Endothelial cell of umbilical vein (primary cell): ENCODE measurements around the gene KIF26A. TPM values are rescaled to one million over a fixed set of nuclear protein-coding genes. Genes with fewer than 3 reads are reported as not detected.

Experiments used
- BruUV-seq: library from RNA; stranded (reverse); fragments of 400-500 nt; replicated peaks from 2 replicates; lab custom pipeline; 2021; lab: Mats Ljungman, UMichigan
- CTCF ChIA-PET: fragments of 300-600, 350-600 bp; sonication (Branson Sonifier 250); formaldehyde crosslinking; loops from one replicate; lab custom pipeline; 2021; ENCODE audit warnings: antibody characterized with exemption, inconsistent platforms; lab: Charles Lee
- POLR2A ChIA-PET: fragments of 300-600, 350-600 bp; sonication (Branson Sonifier 250); formaldehyde crosslinking; loops from one replicate; lab custom pipeline; 2021; ENCODE audit warnings: antibody characterized with exemption, inconsistent platforms; lab: Charles Lee
- DNase-seq: peaks from one replicate; pipeline ENCODE4 v3.0.0-alpha.2; 2011; ENCODE audit warnings: low read depth, low spot score
- FAIRE-seq: peaks from 2 replicates; lab custom pipeline; 2011; peaks lifted over from hg19 to GRCh38; lab: Jason Lieb, UNC
- H2AFZ ChIP-seq: 2 replicates; pipeline ENCODE4 v1.6.0; 2012; ENCODE audit warnings: low read depth, low read length, control low read depth, inconsistent platforms
- H3K27ac ChIP-seq: 2 replicates; pipeline ENCODE4 v1.5.1; 2011; ENCODE audit warnings: low read depth, mild to moderate bottlenecking, control low read depth, low read length, moderate library complexity; ENCODE audit not compliant: insufficient read depth
- H3K27me3 ChIP-seq, 2 experiments: 2 replicates each; pipeline versions ENCODE4 v1.6.0 to v1.6.1; 2011; ENCODE audit warnings: low read length in 2 of 2, mixed read lengths in 1 of 2; ENCODE audit not compliant: control insufficient read depth in 2 of 2, insufficient read depth in 2 of 2
- H3K36me3 ChIP-seq, 2 experiments: 2 replicates in 1 of 2; 3 replicates in 1 of 2; pipeline ENCODE4 v1.5.1; 2011; ENCODE audit warnings: low read length in 2 of 2, mild to moderate bottlenecking in 1 of 2, moderate library complexity in 1 of 2; ENCODE audit not compliant: control insufficient read depth in 2 of 2, insufficient read depth in 2 of 2; ENCODE audit errors: extremely low read depth in 1 of 2
- H3K4me1 ChIP-seq: 3 replicates; pipeline ENCODE4 v1.5.1; 2011; ENCODE audit warnings: mild to moderate bottlenecking, low read length; ENCODE audit not compliant: control insufficient read depth, insufficient read depth; ENCODE audit errors: extremely low read depth
- H3K4me2 ChIP-seq: 2 replicates; pipeline ENCODE4 v1.6.1; 2011; ENCODE audit warnings: low read length, control low read depth, mixed read lengths; ENCODE audit not compliant: insufficient read depth
- H3K4me3 ChIP-seq, 3 experiments: fragments of 200-600 bp in 1 of 3; sonication (generic), shearing (Covaris generic) in 1 of 3; replicated peaks in 1 of 3; 2 replicates each; pipeline ENCODE4 v1.5.1; 2011 to 2016; ENCODE audit warnings: control low read depth in 3 of 3, low read length in 3 of 3, mild to moderate bottlenecking in 2 of 3, inconsistent platforms in 1 of 3, low read depth in 1 of 3, moderate library complexity in 1 of 3; ENCODE audit not compliant: insufficient read depth in 1 of 3
- H3K79me2 ChIP-seq: 2 replicates; pipeline ENCODE4 v1.6.0; 2012; ENCODE audit warnings: low read length, inconsistent platforms; ENCODE audit not compliant: control insufficient read depth, insufficient read depth
- H3K9ac ChIP-seq: replicated peaks from 2 replicates; pipeline ENCODE3; 2011; ENCODE audit warnings: low read length, control low read depth; ENCODE audit not compliant: insufficient read depth; ENCODE audit errors: extremely low read depth
- H3K9me1 ChIP-seq: replicated peaks from 3 replicates; pipeline ENCODE4 v1.6.0; 2011; ENCODE audit warnings: mild to moderate bottlenecking, low read length; ENCODE audit not compliant: control insufficient read depth, insufficient read depth; ENCODE audit errors: extremely low read depth
- H3K9me3 ChIP-seq: replicated peaks from 2 replicates; pipeline ENCODE4 v1.5.1; 2012; ENCODE audit warnings: low read length, inconsistent platforms; ENCODE audit not compliant: control insufficient read depth, insufficient read depth
- H4K20me1 ChIP-seq: replicated peaks from 2 replicates; pipeline ENCODE3; 2011; ENCODE audit warnings: mild to moderate bottlenecking, low read length; ENCODE audit not compliant: control insufficient read depth, insufficient read depth; ENCODE audit errors: extremely low read depth
- EZH2 ChIP-seq: IDR thresholded peaks from 2 replicates; pipeline ENCODE4 v1.6.1; 2012; ENCODE audit warnings: borderline replicate concordance, low read depth, mild to moderate bottlenecking, moderate library complexity, low read length, inconsistent platforms; ENCODE audit not compliant: severe bottlenecking
- FOS ChIP-seq: IDR thresholded peaks from 2 replicates; pipeline ENCODE4 v1.6.1; 2011; ENCODE audit warnings: mild to moderate bottlenecking, low read length, moderate library complexity, borderline replicate concordance; ENCODE audit not compliant: insufficient read depth
- GATA2 ChIP-seq: IDR thresholded peaks from 2 replicates; pipeline ENCODE4 v1.7.0; 2011; ENCODE audit warnings: low read depth, mild to moderate bottlenecking, moderate library complexity, mixed read lengths, low read length; ENCODE audit not compliant: insufficient read length, insufficient read depth
- JUN ChIP-seq: IDR thresholded peaks from 2 replicates; pipeline ENCODE4 v1.6.1; 2011; ENCODE audit warnings: borderline replicate concordance, low read depth; ENCODE audit not compliant: insufficient read length, insufficient read depth
- MYC ChIP-seq: IDR thresholded peaks from one replicate; pipeline ENCODE4 v1.6.1; 2011; ENCODE audit warnings: mild to moderate bottlenecking, low read depth, low read length
- POLR2A ChIP-seq: IDR thresholded peaks from 2 replicates; pipeline ENCODE4 v1.6.1; 2012; ENCODE audit warnings: low read depth, mild to moderate bottlenecking, control low read depth, low read length
- POLR2AphosphoS5 ChIP-seq: IDR thresholded peaks from 2 replicates; pipeline ENCODE4 v1.6.1; 2012; ENCODE audit warnings: low read depth, mild to moderate bottlenecking, control low read depth, low read length, moderate library complexity; ENCODE audit not compliant: insufficient read depth
- dilution Hi-C: fragments of 300-500 bp; cut with MboI; formaldehyde crosslinking; loops from one replicate; pipeline ENCODE4 v1.15.0; 2019; ENCODE audit warnings: low sequenced_read_pairs; ENCODE audit not compliant: extremely low pct_ligation_motif_present
- intact Hi-C: fragments of 100-400 bp; cut with micrococcal nuclease; formaldehyde crosslinking; loops from one replicate; pipeline ENCODE4 v1.10.0; 2022
- polyA plus RNA-seq, 4 experiments: library from polyadenylated mRNA; depleted of rRNA in 3 of 4; stranded (reverse) in 3 of 4; unstranded in 1 of 4; fragments of >200 nt; gene quantifications; 2 replicates each; pipeline versions ENCODE4 v1.2.1 to v1.2.3, GENCODE V29; 2011 to 2012; ENCODE audit warnings: missing spikeins in 1 of 4
- total RNA-seq: library from RNA; stranded (reverse); gene quantifications from 2 replicates; pipeline ENCODE4 v1.2.3, GENCODE V29; 2021
- TF ChIP-seq, protein P1 (sequence below): IDR thresholded peaks from 2 replicates; pipeline ENCODE4 v1.6.1; 2011; ENCODE audit not compliant: insufficient read depth, insufficient read length
- TF ChIP-seq, protein P2 (sequence below), 2 donors: IDR thresholded peaks; 1 replicate in 1 of 2; 2 replicates in 1 of 2; pipeline ENCODE4 v1.5.1; 2011; ENCODE audit warnings: low read length in 2 of 2, mild to moderate bottlenecking in 2 of 2, moderate library complexity in 2 of 2, control low read depth in 1 of 2, inconsistent platforms in 1 of 2, low read depth in 1 of 2; ENCODE audit not compliant: insufficient read depth in 1 of 2; ENCODE audit errors: extremely low read depth in 1 of 2

Gene KIF26A
- total and polyA plus RNA-seq, 2 donors (not counting 3 experiments of a cell fraction or from before 2014, with no cell fraction given): 3.6 to 10.7 TPM

DNA sequence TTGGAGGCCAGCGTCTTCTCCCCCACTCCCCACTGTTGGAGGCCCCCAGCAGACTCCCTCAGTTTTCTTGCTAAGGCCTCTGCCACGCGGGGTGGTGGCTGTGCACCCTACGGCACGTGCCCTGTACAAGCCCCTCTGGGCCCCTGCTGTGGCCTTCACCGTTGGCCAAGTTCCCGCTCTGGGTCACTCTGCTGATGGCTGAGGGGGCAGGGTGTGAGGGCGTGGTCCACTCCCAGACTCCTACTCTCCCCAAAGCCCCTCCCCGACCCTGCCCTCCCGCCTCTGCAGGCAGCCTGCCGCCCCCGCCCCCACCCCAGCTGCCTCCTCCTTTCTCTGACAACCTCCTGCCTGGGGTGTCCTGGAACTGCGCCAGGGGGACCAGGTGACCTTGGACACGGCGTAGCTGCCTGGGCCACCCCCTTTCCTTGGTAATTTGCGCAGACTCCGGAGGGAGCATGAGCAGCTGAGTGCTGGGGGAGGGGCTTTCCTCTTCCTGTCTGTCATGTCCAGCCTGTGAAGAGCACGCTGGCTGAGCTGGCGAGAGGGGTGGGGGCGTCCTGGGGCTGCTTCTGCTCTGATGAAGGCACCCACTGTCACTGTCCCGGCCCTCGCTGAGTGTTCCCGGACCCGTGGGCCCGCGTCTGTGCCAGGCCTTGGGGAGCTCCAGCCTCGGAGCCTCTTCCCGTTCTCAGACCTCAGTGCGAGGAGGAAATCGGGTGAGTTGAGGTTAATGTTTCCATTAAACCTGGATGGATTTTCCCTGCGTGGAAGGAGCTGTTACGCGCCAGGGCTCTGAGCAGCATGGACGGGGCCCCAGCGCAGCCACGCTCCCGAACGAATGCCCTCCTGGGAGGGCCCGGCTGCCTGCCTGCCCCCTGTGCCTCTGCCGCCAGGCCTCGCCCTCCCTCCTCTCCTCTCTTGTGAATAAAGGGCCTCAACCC is 85.0 kb downstream of the KIF26A start:
- BruUV-seq: no TSS peak
- Histone ChIP-seq H3K36me3 (no peaks in the 10 kb centered on the region), H4K20me1 (no peaks in the 10 kb centered on the region), H2AFZ (peak overlapping the region; percentile 11), H3K4me3 (no peak overlapping the region), H3K4me1 (no peaks in the 10 kb centered on the region), H3K79me2 (no peaks in the 10 kb centered on the region), H3K27me3 (no peaks in the 10 kb centered on the region), H3K4me2 (no peak overlapping the region), H3K9me1 (no peaks in the 10 kb centered on the region), H3K27ac (no peak overlapping the region), H3K9me3 (no peaks in the 10 kb centered on the region), H3K9ac (no peak overlapping the region)
- FAIRE-seq (no peak), DNase-seq (peak; percentile 17)
- dilution Hi-C loops (no loop called here), intact Hi-C loops (loop anchor here (1.0 to 5.0 kb wide), 3 partner anchors 36 to 146 kb away; partner anchors contain the start of gene KIF26A)
- TF ChIP-seq, protein P1, sequence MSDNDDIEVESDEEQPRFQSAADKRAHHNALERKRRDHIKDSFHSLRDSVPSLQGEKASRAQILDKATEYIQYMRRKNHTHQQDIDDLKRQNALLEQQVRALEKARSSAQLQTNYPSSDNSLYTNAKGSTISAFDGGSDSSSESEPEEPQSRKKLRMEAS: no peak
- TF ChIP-seq EZH2 (no peak), POLR2A (no peak), GATA2 (no peak), POLR2AphosphoS5 (no peak), JUN (no peak), FOS (no peak), MYC (no peak)
- TF ChIP-seq, protein P2, sequence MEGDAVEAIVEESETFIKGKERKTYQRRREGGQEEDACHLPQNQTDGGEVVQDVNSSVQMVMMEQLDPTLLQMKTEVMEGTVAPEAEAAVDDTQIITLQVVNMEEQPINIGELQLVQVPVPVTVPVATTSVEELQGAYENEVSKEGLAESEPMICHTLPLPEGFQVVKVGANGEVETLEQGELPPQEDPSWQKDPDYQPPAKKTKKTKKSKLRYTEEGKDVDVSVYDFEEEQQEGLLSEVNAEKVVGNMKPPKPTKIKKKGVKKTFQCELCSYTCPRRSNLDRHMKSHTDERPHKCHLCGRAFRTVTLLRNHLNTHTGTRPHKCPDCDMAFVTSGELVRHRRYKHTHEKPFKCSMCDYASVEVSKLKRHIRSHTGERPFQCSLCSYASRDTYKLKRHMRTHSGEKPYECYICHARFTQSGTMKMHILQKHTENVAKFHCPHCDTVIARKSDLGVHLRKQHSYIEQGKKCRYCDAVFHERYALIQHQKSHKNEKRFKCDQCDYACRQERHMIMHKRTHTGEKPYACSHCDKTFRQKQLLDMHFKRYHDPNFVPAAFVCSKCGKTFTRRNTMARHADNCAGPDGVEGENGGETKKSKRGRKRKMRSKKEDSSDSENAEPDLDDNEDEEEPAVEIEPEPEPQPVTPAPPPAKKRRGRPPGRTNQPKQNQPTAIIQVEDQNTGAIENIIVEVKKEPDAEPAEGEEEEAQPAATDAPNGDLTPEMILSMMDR (IDR thresholded peaks at IDR 0.05; ENCODE audit: extremely low read depth in 1 of 2, insufficient read depth in 1 of 2, low read depth in 1 of 2, low read length in 2 of 2): no peak
- POLR2A ChIA-PET: no interaction called here
- CTCF ChIA-PET: interaction anchor here (0.7 to 4.2 kb wide), 6 partner anchors 9 to 341 kb away, joined by 3 to 32 read pairs (median 4); no protein-coding TSS in a partner anchor
